NCI-H345 treated with DMSO at 0.1 percent for 48 hours (cell line): ENCODE measurements around the gene DTX1.

Experiments used
- DNase-seq: peaks from one replicate; lab custom pipeline; 2025; ENCODE audit not compliant: unreplicated experiment; lab: John Stamatoyannopoulos, UW

DTX1 gene

DNA sequence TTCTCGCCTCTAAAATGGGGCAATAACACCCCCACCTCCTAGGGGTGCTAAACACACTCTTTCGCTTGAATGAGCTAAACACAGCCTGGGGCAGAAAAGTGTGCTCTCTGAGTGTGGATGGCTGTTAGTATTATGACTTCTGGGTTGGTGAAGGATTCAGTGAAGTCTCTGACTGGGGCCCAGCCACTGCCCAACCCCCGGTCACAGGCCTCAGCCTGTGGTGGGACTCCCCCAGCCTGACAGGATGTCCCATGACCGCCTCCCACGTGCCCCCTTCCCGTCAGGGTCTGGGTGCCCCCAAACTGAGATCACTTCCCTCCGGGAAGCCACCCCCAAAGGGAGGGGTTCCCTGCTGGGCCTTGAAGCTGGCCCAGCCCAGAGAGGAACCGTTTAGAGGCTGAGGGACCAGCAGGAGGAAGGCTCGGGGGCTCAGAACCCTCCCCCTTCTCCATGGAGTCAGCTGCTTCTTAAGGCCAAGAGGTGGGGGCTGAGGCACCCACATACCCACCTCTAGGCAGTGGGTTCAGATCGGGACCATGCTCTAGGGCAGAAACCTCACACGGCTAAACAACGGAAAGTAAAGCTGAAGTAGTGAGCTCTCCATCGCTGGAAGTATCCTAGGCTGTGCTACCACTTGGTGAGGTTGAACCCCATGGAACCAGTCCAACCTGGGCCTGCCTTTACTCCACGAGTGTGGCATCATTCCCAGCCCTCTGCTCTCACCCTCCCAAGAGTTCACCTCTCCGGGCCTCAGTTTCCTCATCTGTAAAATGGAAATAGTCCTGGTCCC is 13.8 kb downstream of the DTX1 start:
- no peak for DNase-seq

- peak; percentile 88 for DNase-seq
Observed at GRCh38 chr12:113071135-113072112, 14.9 kb downstream of the DTX1 start.

DNA sequence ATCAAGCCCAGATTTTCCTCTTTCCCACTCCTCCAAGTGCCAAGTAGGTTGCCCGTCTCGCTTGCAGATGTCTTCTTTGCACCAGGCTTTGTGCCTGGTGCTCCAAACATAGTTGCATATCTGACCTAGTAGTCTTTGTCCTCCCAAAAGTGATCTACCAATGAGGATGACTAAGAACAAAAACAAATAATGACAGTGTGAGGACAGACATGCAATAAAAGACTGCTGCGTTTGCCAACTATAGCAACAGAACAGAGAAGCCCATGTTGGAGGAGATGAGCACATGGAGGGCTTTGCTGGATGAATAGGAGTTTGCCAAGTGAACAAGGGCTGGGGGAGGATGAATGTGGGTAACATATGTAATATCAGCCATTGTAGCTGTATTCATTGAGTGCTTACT is 15.6 kb downstream of the DTX1 start:
- no peak for DNase-seq

DNA sequence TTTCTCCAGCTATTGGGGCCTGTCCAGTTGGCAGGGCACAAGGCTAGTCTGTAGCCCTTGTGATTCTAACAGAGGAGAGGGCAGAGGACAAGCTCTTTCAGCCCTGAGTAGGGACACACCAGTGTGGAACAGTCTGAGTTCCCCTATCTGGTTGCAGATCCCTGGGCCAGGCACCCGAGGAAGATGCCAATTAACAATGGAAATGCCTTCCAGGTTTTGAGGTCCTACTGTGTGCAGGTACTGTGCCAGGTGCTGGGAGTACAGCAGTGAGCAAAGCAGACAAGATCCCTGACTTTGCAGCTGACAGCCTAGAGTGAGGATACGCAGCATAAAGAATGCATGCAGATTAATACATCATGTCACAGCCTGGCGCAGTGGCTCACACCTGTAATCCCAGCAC is 17.1 kb downstream of the DTX1 start:
- DNase-seq, result no peak

GRCh38 chr12:113075137-113075683 is 18.7 kb downstream of the DTX1 start:
- no peak for DNase-seq

DNA sequence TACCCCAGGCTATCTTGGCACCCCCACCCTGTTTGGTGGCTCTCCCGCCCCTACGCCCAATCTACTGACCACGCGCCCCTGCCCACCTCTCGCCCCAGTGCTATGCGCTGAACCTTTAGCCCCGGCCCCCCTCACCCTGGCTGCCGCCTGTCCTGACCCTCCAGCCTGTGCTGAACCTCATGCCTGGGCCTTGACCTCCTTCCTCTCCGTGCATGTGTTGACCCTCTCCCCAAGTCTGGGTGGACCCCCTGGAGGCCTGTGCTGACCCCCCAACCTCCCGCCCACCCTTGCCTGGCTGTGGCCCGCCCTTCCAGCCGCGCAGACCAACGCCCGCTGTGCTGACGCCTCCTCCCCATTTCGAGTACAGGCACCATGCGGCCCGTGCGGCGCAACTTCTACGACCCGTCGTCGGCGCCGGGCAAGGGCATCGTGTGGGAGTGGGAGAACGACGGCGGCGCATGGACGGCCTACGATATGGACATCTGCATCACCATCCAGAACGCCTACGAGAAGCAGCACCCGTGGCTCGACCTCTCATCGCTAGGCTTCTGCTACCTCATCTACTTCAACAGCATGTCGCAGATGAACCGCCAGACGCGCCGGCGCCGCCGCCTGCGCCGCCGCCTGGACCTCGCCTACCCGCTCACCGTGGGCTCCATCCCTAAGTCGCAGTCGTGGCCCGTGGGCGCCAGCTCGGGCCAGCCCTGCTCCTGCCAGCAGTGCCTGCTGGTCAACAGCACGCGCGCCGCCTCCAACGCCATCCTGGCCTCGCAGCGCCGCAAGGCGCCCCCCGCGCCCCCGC is 20.7 kb downstream of the DTX1 start:
- DNase-seq, result no peak

DNA sequence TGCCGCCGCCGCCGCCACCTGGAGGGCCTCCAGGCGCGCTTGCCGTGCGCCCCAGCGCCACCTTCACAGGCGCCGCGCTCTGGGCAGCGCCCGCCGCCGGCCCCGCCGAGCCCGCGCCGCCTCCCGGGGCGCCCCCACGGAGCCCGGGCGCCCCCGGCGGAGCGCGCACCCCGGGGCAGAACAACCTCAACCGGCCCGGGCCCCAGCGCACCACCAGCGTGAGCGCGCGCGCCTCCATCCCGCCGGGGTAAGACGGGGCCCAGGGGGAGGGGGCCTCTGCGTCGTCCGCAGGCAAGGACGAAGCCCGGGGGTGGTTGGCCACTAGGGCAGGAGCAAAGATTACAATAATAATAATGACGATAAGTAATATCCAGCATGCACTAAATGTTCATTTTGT is 21.3 kb downstream of the DTX1 start:
- DNase-seq, result no peak

GRCh38 chr12:113081873-113082272 is 25.3 kb downstream of the DTX1 start:
- DNase-seq, result no peak

- no peak for DNase-seq
Observed at GRCh38 chr12:113082486-113083148, 26.1 kb downstream of the DTX1 start.

DNA sequence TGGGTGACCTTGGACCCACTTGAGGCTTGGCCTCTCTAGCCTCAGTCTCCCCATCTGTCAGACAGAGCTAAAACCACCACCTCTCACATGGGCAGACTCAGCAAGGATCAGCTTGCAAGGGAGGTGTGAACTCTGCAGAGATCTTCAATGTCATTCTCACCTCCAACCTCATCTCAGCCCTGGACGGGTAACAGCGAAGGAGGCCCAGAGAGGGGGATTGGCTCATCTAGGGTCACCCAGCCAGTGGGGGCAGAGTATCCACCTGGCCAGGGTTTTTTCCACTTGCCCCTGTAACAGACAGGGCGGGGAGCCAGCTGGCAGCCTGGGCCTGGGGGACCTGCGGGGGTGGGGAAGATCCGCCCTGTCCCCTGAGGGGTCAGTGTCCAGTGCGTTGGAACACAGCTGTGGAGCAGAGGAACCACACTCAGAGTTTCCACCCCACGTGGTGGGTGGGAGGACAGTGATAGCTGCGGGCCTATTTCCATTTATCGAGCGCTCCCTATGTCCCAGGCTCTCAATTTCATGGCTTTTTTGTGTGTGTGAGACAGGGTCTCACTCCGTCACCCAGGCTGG is 27.4 kb downstream of the DTX1 start:
- no peak for DNase-seq

- DNase-seq, result no peak
Observed at GRCh38 chr12:113086249-113087164, 30.0 kb downstream of the DTX1 start.

- DNase-seq, result no peak
Observed at GRCh38 chr12:113087193-113087592, 30.7 kb downstream of the DTX1 start.

- no peak for DNase-seq
Observed at GRCh38 chr12:113088037-113088436, 31.5 kb downstream of the DTX1 start.

GRCh38 chr12:113088971-113089756 is 32.6 kb downstream of the DTX1 start:
- DNase-seq, result no peak

- DNase-seq, result no peak
Observed at GRCh38 chr12:113089839-113090238, 33.3 kb downstream of the DTX1 start.

DNA sequence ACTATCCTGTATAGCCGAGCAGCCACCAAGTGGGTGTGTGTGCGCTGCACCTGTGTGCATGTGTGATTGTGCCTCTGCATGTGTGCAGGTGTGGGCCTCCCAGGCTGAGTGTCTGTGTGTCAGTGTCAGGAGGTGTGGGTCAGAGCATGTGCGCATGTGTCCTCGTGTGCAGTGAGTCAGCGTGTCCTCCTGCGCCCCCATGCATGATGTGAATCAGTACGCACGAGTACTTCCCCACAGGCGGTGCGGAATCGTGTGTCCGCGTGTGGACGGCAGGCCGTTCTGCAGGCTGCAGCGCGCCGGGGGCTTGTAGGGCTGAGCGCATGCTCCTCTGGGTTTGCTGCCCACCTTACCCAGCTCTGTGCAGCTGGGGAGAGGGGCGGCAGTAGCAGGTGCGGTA is 34.2 kb downstream of the DTX1 start:
- DNase-seq, result no peak

- DNase-seq, result no peak
Observed at GRCh38 chr12:113091506-113091905, 35.0 kb downstream of the DTX1 start.
